ENCODE measurements around the gene CCNC.
"Not testable (repeated sequence)": the region's sequence is repeated elsewhere in the genome, so short reads cannot be mapped to it uniquely, and the experiment has no call there.

The CCNC gene

DNA sequence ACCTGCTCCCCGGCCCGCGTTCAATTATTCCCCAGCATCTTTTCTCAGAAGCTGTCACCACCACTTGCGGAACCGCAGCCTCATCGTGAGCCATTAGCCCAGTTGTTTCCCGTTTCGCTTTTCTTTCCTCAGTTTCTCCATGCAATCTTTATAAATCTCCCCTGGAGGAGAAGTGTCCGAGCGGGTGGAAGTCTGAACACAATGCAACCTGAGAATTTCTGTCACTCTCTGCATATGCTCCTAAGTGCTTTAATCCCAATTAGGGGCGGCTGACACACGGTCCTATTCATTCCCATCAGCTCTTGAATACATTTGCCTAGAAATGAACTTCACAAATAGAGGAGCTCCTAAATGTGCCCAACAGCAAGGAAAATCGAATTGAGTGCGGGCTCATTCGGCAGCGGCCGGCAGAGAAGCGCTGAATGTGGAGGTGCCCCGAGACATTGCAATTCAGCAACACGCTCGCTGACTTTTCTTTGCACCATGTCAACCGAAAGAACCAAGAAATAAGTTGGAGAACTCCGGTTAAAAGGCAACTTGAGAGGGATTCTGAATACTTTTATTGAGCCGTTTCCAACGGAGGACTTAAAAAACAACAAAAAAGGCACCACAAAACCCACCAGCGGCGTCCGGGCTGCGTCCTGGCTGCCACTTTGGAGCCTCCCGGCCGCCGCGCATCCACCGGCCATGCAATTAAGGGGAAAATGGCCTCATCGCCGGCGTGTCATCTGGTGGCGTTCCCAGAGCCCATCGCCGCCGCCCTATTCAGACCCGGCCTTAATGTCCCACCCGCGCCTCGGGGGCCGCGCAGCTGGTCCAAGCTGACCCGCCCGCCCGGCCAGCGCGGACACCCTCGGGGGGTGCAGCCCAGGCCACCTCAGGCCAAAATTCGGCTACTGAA, 34.3 kb upstream of the CCNC start:
- no peak for FAIRE-seq

GRCh38 chr6:99594696-99595095, 26.2 kb upstream of the CCNC start:
- FAIRE-seq: not testable (repeated sequence)

- FAIRE-seq: no peak
Measured at GRCh38 chr6:99592900-99593299, 24.4 kb upstream of the CCNC start.

GRCh38 chr6:99591673-99592364, 23.4 kb upstream of the CCNC start:
- FAIRE-seq: no peak

- no peak for FAIRE-seq
Measured at GRCh38 chr6:99590728-99591672, 22.5 kb upstream of the CCNC start.

DNA sequence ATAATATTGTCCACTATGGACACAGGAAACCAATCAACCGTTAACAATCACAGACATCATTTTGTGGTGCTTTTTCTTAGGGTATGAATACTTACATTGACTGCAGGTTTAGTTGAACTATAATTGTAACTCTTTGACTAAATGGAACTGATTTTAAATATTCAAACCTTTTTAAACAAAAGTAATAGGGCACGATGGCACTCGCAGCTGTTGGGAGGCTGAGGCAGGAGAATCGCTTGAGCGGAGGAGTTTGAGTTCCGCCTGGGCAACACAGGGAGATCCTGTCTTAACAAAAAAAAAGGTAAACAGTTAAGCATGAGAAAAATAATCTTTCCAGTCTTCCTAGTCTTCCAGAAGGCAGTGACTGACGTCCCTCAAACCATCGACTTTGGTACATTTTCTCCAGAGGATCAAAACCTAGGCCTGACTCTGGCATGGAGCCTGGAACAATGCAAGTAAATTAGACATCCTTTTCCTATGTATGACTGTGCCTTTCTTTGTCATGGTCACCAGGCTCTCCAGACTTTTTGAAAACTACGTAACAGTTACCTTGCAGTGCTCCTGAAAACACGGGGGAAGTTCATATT, 21.5 kb upstream of the CCNC start:
- no peak for FAIRE-seq

GRCh38 chr6:99589290-99589672, 20.8 kb upstream of the CCNC start:
- no peak for FAIRE-seq

- no peak for FAIRE-seq
Measured at GRCh38 chr6:99588618-99589289, 20.3 kb upstream of the CCNC start.

DNA sequence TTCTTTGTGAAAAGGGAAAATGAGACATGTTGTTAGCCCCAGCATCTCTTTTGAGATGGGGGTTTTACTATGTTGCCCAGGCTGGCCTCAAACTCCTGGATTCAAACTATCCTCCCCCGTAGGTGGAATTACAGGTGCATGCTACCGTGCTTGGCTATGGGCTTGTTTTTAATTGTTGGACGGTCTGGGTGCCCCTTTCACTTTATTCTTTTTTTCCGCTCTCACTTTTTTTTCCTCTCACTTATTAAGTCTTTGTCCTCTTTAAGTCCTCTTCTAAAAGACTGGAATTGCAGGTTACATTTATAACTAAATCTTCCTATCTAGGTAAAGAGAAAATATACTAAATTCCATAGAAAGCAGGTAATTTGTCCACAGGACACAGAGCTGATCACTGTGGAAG, 19.3 kb upstream of the CCNC start:
- no peak for FAIRE-seq

- FAIRE-seq: no peak
Measured at GRCh38 chr6:99579781-99580180, 11.3 kb upstream of the CCNC start.

- no peak for FAIRE-seq
Measured at GRCh38 chr6:99575544-99576227, 7.2 kb upstream of the CCNC start.

- no peak for FAIRE-seq
Measured at GRCh38 chr6:99573980-99574617, 5.6 kb upstream of the CCNC start.

- no peak for FAIRE-seq
Measured at GRCh38 chr6:99563056-99563723, 5.3 kb downstream of the CCNC start.

DNA sequence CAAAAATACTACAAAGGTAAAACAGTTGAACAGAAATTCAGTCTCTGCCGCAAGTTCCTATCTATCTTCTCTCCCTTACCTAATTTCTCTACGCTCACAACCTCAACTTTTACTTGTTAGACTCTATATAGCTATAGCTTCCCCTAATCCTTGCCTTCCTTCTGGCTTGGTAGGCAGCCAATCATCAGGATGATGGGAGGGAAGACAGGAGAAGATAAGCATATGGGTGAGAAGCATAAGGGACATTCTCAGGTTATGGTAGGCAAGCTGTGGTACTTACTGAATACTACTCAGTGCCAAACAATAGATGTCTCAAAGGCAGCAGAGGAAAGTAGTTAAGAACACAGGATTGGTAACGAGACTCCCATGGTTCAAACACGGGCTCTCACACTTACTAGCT, 7.8 kb downstream of the CCNC start:
- no peak for FAIRE-seq

GRCh38 chr6:99559057-99559456, 9.4 kb downstream of the CCNC start:
- no peak for FAIRE-seq

GRCh38 chr6:99553888-99554287, 14.6 kb downstream of the CCNC start:
- FAIRE-seq: no peak

GRCh38 chr6:99550046-99550748, 18.3 kb downstream of the CCNC start:
- no peak for FAIRE-seq

GRCh38 chr6:99548706-99549105, 19.8 kb downstream of the CCNC start:
- no peak for FAIRE-seq

DNA sequence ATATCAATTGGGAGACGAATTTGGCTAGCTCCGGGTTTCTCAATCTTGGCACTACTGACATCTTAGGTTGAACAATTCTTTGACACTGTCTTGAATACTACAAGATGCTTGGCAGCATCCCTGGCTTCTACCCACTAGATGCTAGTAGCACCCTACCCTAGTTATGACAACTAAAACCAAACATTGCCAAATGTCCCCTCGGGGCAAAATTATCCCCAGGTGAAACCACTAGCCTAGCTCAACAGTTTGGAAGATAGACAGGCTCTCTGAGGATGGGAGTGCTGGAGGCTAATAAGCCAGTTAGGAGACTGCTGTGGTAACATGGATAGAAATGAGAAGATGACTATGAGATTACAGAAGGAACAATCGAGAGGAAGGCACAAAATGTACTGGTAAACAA, 20.9 kb downstream of the CCNC start:
- FAIRE-seq: no peak

DNA sequence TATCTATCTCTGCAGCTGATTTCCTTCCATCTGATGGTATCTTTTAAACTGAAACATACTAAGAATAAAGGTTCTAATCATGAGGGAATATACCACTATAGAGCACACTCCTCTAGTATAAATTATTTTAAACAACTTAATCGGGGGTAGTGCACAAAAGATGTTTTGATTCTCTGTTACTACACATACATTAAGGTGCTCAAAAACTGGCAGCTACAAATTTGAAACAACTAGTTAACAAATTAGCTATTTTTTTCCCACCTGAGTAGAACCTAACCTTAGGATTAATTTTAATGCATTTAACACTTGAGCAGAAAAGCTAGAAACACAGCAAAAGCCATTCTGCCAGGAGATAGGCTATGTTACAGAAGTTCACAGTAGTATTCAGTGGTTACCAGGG, 23.0 kb downstream of the CCNC start:
- FAIRE-seq: no peak

Measured in A204.1 (cell line).